Esophagus muscularis mucosa (tissue), 4 donors: ENCODE results near the gene PPP6R2. TPM values are rescaled to one million over a fixed set of nuclear protein-coding genes. Genes with fewer than 3 reads are reported as not detected.

Experiments
- DNase-seq: peaks from one replicate; pipeline ENCODE4 v3.0.0-alpha.2; 2017; ENCODE audit errors: extremely low spot score
- H3K27ac ChIP-seq, 4 donors: fragments of 200-600 bp; sonication (generic); replicated peaks in 1 of 4; 1 replicate in 3 of 4; 2 replicates in 1 of 4; pipeline ENCODE4 v1.5.1; 2016 to 2019; ENCODE audit warnings: mild to moderate bottlenecking in 1 of 4
- H3K27me3 ChIP-seq, 4 donors: fragments of 200-600 bp; sonication (generic); one replicate each; pipeline versions ENCODE4 v1.5.1 to v1.6.0; 2016 to 2019
- H3K36me3 ChIP-seq, 4 donors: fragments of 200-600 bp; sonication (generic); one replicate each; pipeline ENCODE4 v1.5.1; 2016 to 2019
- H3K4me1 ChIP-seq, 4 donors: fragments of 200-600 bp; sonication (generic); one replicate each; pipeline ENCODE4 v1.5.1; 2016 to 2019
- H3K4me3 ChIP-seq, 4 donors: fragments of 200-600 bp; sonication (generic); 1 replicate in 2 of 4; 2 replicates in 2 of 4; pipeline ENCODE4 v1.5.1; 2016 to 2019; ENCODE audit warnings: mild to moderate bottlenecking in 4 of 4, moderate library complexity in 1 of 4
- H3K9me3 ChIP-seq, 4 donors: fragments of 200-600 bp; sonication (generic); 1 replicate in 3 of 4; 2 replicates in 1 of 4; pipeline ENCODE4 v1.5.1; 2016 to 2019
- EP300 ChIP-seq: sonication (generic); formaldehyde crosslinking; IDR thresholded peaks from one replicate; pipeline ENCODE4 v1.6.1; 2017; ENCODE audit warnings: antibody characterized with exemption
- POLR2A ChIP-seq: fragments of 450-650 bp; IDR thresholded peaks from one replicate; pipeline ENCODE4 v1.6.1; 2017; ENCODE audit warnings: antibody characterized with exemption, moderate library complexity, mild to moderate bottlenecking, low read depth
- POLR2AphosphoS5 ChIP-seq, 2 donors: sonication (generic); formaldehyde crosslinking; IDR thresholded peaks; one replicate each; pipeline ENCODE4 v1.6.1; 2017; ENCODE audit warnings: antibody characterized with exemption in 2 of 2
- WGBS: methylation state at CpG from one replicate; pipeline ENCODE4 v1.1.5; 2018; 5-methylcytosine and 5-hydroxymethylcytosine counted together
- intact Hi-C: fragments of 100-400 bp; cut with DNase I; formaldehyde crosslinking; loops from one replicate; pipeline ENCODE4 v1.15.1; 2023
- total RNA-seq, 4 donors: library from RNA; depleted of rRNA; stranded (reverse); fragments of >200 nt; gene quantifications; one replicate each; pipeline versions ENCODE4 v1.1.0 to v1.2.1, GENCODE V29; 2016
- TF ChIP-seq, protein P1 (sequence below), 3 experiments: fragments of 200-600 bp in 2 of 3; fragments of 450-650 bp in 1 of 3; sonication (generic) in 2 of 3; IDR thresholded peaks; one replicate each; pipeline ENCODE4 v1.5.1; 2017 to 2019; ENCODE audit warnings: antibody characterized with exemption in 3 of 3, mild to moderate bottlenecking in 2 of 3, moderate library complexity in 1 of 3

The PPP6R2 gene
- total RNA-seq, 4 donors from 2014 or later = 57.7 to 79.4 (median 65.3) TPM

DNA sequence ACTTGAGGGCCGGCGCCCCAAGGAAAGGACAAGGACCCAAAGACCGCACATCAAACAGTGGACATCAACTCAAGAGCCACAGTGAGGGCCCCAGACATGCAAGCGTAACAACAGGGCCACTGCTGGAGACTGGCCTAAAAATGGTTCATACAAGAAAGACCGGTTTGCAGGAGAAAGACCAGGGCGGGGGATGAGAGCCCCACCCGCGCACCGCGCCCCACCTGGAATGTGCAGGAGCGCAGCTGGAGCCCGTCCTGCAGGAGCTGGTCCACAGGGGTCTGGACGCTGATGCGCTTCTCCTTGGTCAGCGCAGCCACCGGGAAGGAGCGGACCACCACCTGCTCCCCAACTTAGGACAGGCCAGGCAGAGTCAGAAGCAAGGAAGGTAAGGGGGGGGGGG, 117.8 kb downstream of the PPP6R2 start:
- intact Hi-C loops = no loop called here
- WGBS = 94% methylated on average over 17 of the region's 17 CpGs
- no peak for TF ChIP-seq EP300
- TF ChIP-seq POLR2A = no peak
- TF ChIP-seq POLR2AphosphoS5 (IDR thresholded peaks at IDR 0.05) = no peak
- TF ChIP-seq, protein P1, sequence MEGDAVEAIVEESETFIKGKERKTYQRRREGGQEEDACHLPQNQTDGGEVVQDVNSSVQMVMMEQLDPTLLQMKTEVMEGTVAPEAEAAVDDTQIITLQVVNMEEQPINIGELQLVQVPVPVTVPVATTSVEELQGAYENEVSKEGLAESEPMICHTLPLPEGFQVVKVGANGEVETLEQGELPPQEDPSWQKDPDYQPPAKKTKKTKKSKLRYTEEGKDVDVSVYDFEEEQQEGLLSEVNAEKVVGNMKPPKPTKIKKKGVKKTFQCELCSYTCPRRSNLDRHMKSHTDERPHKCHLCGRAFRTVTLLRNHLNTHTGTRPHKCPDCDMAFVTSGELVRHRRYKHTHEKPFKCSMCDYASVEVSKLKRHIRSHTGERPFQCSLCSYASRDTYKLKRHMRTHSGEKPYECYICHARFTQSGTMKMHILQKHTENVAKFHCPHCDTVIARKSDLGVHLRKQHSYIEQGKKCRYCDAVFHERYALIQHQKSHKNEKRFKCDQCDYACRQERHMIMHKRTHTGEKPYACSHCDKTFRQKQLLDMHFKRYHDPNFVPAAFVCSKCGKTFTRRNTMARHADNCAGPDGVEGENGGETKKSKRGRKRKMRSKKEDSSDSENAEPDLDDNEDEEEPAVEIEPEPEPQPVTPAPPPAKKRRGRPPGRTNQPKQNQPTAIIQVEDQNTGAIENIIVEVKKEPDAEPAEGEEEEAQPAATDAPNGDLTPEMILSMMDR (IDR thresholded peaks at IDR 0.05) = no peak
- H3K27ac ChIP-seq = no peak overlapping the region
- no peaks in the 10 kb centered on the region for H3K27me3 ChIP-seq
- no peak for DNase-seq
- no peaks in the 10 kb centered on the region for H3K9me3 ChIP-seq
- peaks cover 97 to 100% (median 99%) of the 10 kb centered on the region in 4 donors for H3K36me3 ChIP-seq
- no peak overlapping the region for H3K4me3 ChIP-seq
- no peaks in the 10 kb centered on the region for H3K4me1 ChIP-seq

DNA sequence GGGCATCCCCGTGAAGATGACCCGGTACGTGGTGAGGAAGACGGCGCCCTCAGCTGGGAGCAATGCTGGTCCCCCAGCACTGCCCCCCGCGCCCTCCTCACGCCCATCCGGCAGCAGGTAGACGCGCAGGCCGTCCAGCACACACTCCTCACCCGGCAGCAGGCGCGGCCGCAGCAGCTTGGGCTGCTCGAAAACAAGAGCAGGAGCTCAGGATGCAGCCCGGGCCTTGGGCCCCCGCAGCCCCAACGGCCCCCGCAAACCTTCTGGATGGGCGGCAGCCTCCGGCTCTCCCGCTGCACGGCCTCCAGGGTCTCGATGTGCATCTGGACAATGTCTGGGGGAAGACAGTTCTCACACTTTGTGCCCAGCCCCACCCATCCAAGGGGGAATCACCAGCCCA, 118.4 kb downstream of the PPP6R2 start:
- no peak for TF ChIP-seq POLR2A
- TF ChIP-seq, protein P1 (IDR thresholded peaks at IDR 0.05) = no peak
- no peak for TF ChIP-seq POLR2AphosphoS5 (IDR thresholded peaks at IDR 0.05)
- TF ChIP-seq EP300 = no peak
- 91% methylated on average over 12 of the region's 26 CpGs for WGBS
- intact Hi-C loops = no loop called here
- Histone ChIP-seq H3K27me3 (no peaks in the 10 kb centered on the region), H3K9me3 (no peaks in the 10 kb centered on the region), H3K4me3 (no peak overlapping the region), H3K36me3 (peaks cover 97 to 100% (median 99%) of the 10 kb centered on the region in 4 donors), H3K27ac (no peak overlapping the region), H3K4me1 (no peaks in the 10 kb centered on the region)
- no peak for DNase-seq

DNA sequence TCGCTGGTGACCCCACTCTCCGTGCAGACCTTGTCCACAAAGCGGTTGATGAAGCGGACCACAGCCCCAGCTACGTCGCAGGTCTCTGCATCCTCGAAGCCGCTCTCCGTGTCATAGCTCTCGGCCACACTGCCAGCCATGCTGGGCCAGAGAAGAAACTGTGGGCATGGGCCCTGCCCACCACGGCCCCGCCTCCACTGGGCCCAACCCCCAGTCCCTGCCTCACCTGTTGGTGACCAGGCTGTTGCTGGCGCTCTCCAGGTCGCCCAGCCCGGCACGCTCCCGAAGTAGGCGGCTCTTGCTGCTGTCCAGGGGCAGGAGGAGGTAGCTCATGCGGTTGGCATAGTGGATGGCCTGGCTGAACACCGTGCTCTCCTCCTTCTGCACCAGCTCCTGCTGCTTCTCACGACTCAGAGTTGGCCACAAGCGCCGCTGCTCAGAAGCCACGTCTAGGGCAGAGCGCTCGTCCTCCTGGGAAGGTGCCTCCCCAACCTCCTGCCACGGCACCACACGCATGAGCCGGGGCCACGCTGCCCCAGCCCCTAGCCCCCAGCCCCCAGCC, 118.9 kb downstream of the PPP6R2 start:
- intact Hi-C loops = no loop called here
- DNase-seq = no peak
- H3K36me3 ChIP-seq = peaks cover 97 to 100% (median 100%) of the 10 kb centered on the region in 4 donors

DNA sequence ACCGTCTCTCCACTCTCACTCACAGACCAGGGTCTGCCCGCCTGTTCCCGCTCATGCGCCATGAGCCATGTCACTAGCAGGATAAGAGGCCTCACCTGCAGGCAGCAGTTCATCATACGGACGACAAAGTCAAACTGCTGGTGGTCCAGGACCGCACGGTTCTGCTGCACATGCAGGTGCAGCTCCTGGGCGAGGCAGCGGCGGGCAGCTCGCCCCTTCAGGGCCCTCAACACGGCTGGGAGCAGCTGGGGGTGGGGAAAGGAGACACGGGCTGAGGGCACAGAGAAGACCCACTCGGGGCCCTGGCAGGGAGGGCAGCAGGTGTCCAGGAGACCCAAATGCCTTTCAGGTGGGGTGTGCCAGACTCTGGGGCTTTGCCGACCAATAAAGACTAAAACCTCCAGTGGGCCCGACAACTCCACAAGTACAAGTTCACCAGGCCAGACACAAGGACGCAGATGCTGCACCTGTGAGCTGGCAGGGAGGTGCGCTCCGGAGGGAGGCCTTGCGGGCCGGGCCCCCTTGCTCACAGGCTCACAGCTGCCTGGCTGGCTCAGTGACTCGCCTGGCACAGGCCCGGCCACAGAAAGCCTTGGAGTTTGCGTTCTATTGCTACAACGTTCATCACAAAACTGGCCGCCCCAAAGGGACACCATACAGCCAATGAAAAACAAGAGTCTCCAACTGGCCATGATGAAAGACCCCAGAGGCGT, 120.2 kb downstream of the PPP6R2 start:
- no peak overlapping the region for H3K4me3 ChIP-seq
- no peaks in the 10 kb centered on the region for H3K27me3 ChIP-seq
- H3K4me1 ChIP-seq = peaks cover 0 to 3% (median under 1%) of the 10 kb centered on the region in 4 donors
- H3K27ac ChIP-seq = no peak overlapping the region
- no peak for DNase-seq
- WGBS = 92% methylated on average over 10 of the region's 28 CpGs
- TF ChIP-seq, protein P1 (IDR thresholded peaks at IDR 0.05) = no peak
- TF ChIP-seq EP300 (no peak), POLR2AphosphoS5 (IDR thresholded peaks at IDR 0.05) (no peak), POLR2A (no peak)
- H3K9me3 ChIP-seq = no peaks in the 10 kb centered on the region
- peaks cover 92 to 100% (median 100%) of the 10 kb centered on the region in 4 donors for H3K36me3 ChIP-seq
- intact Hi-C loops = no loop called here

More for the DNA sequence above, 118.9 kb downstream of the PPP6R2 start:
- TF ChIP-seq EP300 = no peak
- TF ChIP-seq POLR2AphosphoS5 (IDR thresholded peaks at IDR 0.05) = no peak
- TF ChIP-seq POLR2A = no peak
- TF ChIP-seq, protein P1 (IDR thresholded peaks at IDR 0.05) = no peak
- Histone ChIP-seq H3K9me3 (no peaks in the 10 kb centered on the region), H3K4me3 (no peak overlapping the region), H3K27me3 (no peaks in the 10 kb centered on the region), H3K4me1 (no peaks in the 10 kb centered on the region), H3K27ac (no peak overlapping the region)
- 92% methylated on average over 20 of the region's 30 CpGs for WGBS
